SK-N-SH (cell line): ENCODE results near the gene MAP7. TPM values are rescaled to one million over a fixed set of nuclear protein-coding genes. Genes with fewer than 3 reads are reported as not detected.

Experiments
- CTCF ChIA-PET: fragments of 300-600, 350-600 bp; formaldehyde crosslinking; extraction: SDS; loops from one replicate; lab custom pipeline; 2021; lab: Yijun Ruan, JAX
- POLR2A ChIA-PET: fragments of 350-600 bp; sonication (Branson Sonifier 250); formaldehyde crosslinking; extraction: SDS; loops from one replicate; lab custom pipeline; 2020; ENCODE audit warnings: antibody characterized with exemption, inconsistent platforms; lab: Yijun Ruan, JAX
- DNase-seq: peaks from one replicate; pipeline ENCODE4 v3.0.0; 2012
- H2AFZ ChIP-seq: fragments of 200-600 bp; sonication (generic); 2 replicates; pipeline ENCODE4 v1.8.1; 2016; ENCODE audit warnings: antibody characterized with exemption, mild to moderate bottlenecking, low read depth
- H3F3A ChIP-seq: fragments of 200-600 bp; sonication (generic); replicated peaks from 2 replicates; pipeline ENCODE3; 2016; ENCODE audit warnings: antibody characterized with exemption, mild to moderate bottlenecking; ENCODE audit not compliant: insufficient read depth
- H3K27ac ChIP-seq, 2 experiments: fragments of 200-500 bp in 1 of 2; fragments of 200-600 bp in 1 of 2; sonication (Bioruptor generic) in 1 of 2; sonication (generic), shearing (Covaris generic) in 1 of 2; 2 replicates each; pipeline versions ENCODE4 v1.5.1 to v1.6.1; 2014 to 2016; ENCODE audit warnings: low read depth in 2 of 2, inconsistent platforms in 1 of 2, low read length in 1 of 2, mild to moderate bottlenecking in 1 of 2, mixed read lengths in 1 of 2
- H3K27me3 ChIP-seq: fragments of 200-600 bp; sonication (generic), shearing (Covaris generic); 2 replicates; pipeline ENCODE4 v1.6.1; 2016; ENCODE audit warnings: mixed run types; ENCODE audit not compliant: insufficient read depth
- H3K36me3 ChIP-seq, 2 experiments: fragments of 200-500 bp in 1 of 2; fragments of 200-600 bp in 1 of 2; sonication (Bioruptor generic) in 1 of 2; sonication (generic) in 1 of 2; replicated peaks in 1 of 2; 2 replicates each; pipeline versions ENCODE3 to v1.5.1; 2014 to 2016; ENCODE audit warnings: low read length in 1 of 2, mild to moderate bottlenecking in 1 of 2; ENCODE audit not compliant: insufficient read depth in 2 of 2, control insufficient read depth in 1 of 2
- H3K4me1 ChIP-seq, 2 experiments: fragments of 200-500 bp in 1 of 2; fragments of 200-600 bp in 1 of 2; sonication (Bioruptor generic) in 1 of 2; sonication (generic), shearing (Covaris generic) in 1 of 2; 2 replicates each; pipeline versions ENCODE4 v1.5.1 to v1.6.1; 2014 to 2016; ENCODE audit warnings: low read depth in 1 of 2, low read length in 1 of 2, mixed run types in 1 of 2; ENCODE audit not compliant: insufficient read depth in 2 of 2, control insufficient read depth in 1 of 2
- H3K4me2 ChIP-seq: fragments of 200-600 bp; sonication (generic), shearing (Covaris generic); 2 replicates; pipeline ENCODE4 v1.6.1; 2017; ENCODE audit warnings: mixed run types
- H3K4me3 ChIP-seq, 2 experiments: fragments of 200-500 bp in 1 of 2; fragments of 200-600 bp in 1 of 2; sonication (Bioruptor generic) in 1 of 2; sonication (generic), shearing (Covaris generic) in 1 of 2; 2 replicates each; pipeline versions ENCODE4 v1.5.1 to v1.8.1; 2014 to 2016; ENCODE audit warnings: low read depth in 2 of 2, inconsistent platforms in 1 of 2, low read length in 1 of 2, mild to moderate bottlenecking in 1 of 2, mixed read lengths in 1 of 2, moderate library complexity in 1 of 2
- H3K79me2 ChIP-seq: fragments of 200-600 bp; sonication (generic); 2 replicates; pipeline ENCODE4 v1.8.1; 2017; ENCODE audit warnings: mild to moderate bottlenecking; ENCODE audit not compliant: insufficient read depth
- H3K9ac ChIP-seq: fragments of 200-600 bp; sonication (generic); 2 replicates; pipeline ENCODE4 v1.6.1; 2017; ENCODE audit warnings: mixed run types
- H3K9me2 ChIP-seq: fragments of 200-600 bp; sonication (generic); 2 replicates; pipeline ENCODE4 v1.6.1; 2017; ENCODE audit warnings: mixed run types
- H3K9me3 ChIP-seq: fragments of 200-600 bp; sonication (generic); 2 replicates; pipeline ENCODE4 v1.6.1; 2017; ENCODE audit warnings: mixed run types, mild to moderate bottlenecking, moderate library complexity
- H4K20me1 ChIP-seq: fragments of 200-600 bp; sonication (generic); 2 replicates; pipeline ENCODE4 v1.6.1; 2017; ENCODE audit warnings: mild to moderate bottlenecking, mixed run types; ENCODE audit not compliant: insufficient read depth
- ELF1 ChIP-seq: IDR thresholded peaks from 2 replicates; pipeline ENCODE4 v1.4.0; 2012
- EP300 ChIP-seq, 2 experiments: IDR thresholded peaks; 2 replicates each; pipeline versions ENCODE4 v1.4.0 to v1.6.1; 2012; ENCODE audit warnings: borderline replicate concordance in 1 of 2, low read depth in 1 of 2, low read length in 1 of 2
- EZH2phosphoT487 ChIP-seq: fragments of 200-600 bp; sonication (generic); IDR thresholded peaks from 2 replicates; pipeline ENCODE4 v1.6.1; 2017; ENCODE audit warnings: low read depth, mixed run types, mild to moderate bottlenecking, antibody characterized with exemption, moderate library complexity, borderline replicate concordance
- FOXJ3 ChIP-seq: sonication (generic); formaldehyde crosslinking; IDR thresholded peaks from 2 replicates; pipeline ENCODE4 v1.5.1; 2020; ENCODE audit warnings: mild to moderate bottlenecking, missing genetic modification reagents
- FOXM1 ChIP-seq: IDR thresholded peaks from 2 replicates; pipeline ENCODE4 v1.4.0; 2012; ENCODE audit warnings: low read depth, mild to moderate bottlenecking
- GATA2 ChIP-seq: sonication (generic); formaldehyde crosslinking; IDR thresholded peaks from 2 replicates; pipeline ENCODE4 v1.5.0; 2020; ENCODE audit warnings: mild to moderate bottlenecking, missing genetic modification reagents
- IRF3 ChIP-seq: fragments of 150-350 bp; IDR thresholded peaks from 2 replicates; pipeline ENCODE4 v1.6.1; 2016; ENCODE audit warnings: mild to moderate bottlenecking, low read depth, low read length
- MAX ChIP-seq: IDR thresholded peaks from 2 replicates; pipeline ENCODE4 v1.4.0; 2012; ENCODE audit warnings: low read depth
- MEF2A ChIP-seq: IDR thresholded peaks from 2 replicates; pipeline ENCODE4 v1.4.0; 2012; ENCODE audit warnings: low read depth, borderline replicate concordance
- MXI1 ChIP-seq: IDR thresholded peaks from 2 replicates; pipeline ENCODE4 v1.6.1; 2012; ENCODE audit warnings: mild to moderate bottlenecking, low read depth, low read length, improper control_type of control experiment
- NFIC ChIP-seq: IDR thresholded peaks from 2 replicates; pipeline ENCODE4 v1.4.0; 2012; ENCODE audit warnings: borderline replicate concordance
- NRF1 ChIP-seq: IDR thresholded peaks from 2 replicates; pipeline ENCODE4 v1.6.1; 2012; ENCODE audit warnings: low read depth, mild to moderate bottlenecking, low read length
- PBX3 ChIP-seq: IDR thresholded peaks from 2 replicates; pipeline ENCODE4; 2012
- POLR2AphosphoS5 ChIP-seq: IDR thresholded peaks from 2 replicates; pipeline ENCODE4 v1.6.1; 2012; ENCODE audit warnings: low read depth, low read length
- RAD21 ChIP-seq: IDR thresholded peaks from 2 replicates; pipeline ENCODE4 v1.6.1; 2012; ENCODE audit warnings: mild to moderate bottlenecking, low read length
- RCOR1 ChIP-seq: fragments of 150-350 bp; IDR thresholded peaks from 2 replicates; pipeline ENCODE4 v1.6.1; 2017; ENCODE audit warnings: antibody characterized with exemption, low read length
- RFX5 ChIP-seq: IDR thresholded peaks from 2 replicates; pipeline ENCODE4 v1.6.1; 2012; ENCODE audit warnings: mild to moderate bottlenecking, improper control_type of control experiment, low read length
- SIN3A ChIP-seq: IDR thresholded peaks from 2 replicates; pipeline ENCODE4 v1.6.1; 2012; ENCODE audit warnings: low read depth, mild to moderate bottlenecking, low read length, moderate library complexity, borderline replicate concordance
- SMC3 ChIP-seq: IDR thresholded peaks from 2 replicates; pipeline ENCODE4 v1.6.1; 2012; ENCODE audit warnings: low read depth, low read length, improper control_type of control experiment
- TCF12 ChIP-seq: IDR thresholded peaks from 2 replicates; pipeline ENCODE4 v1.4.0; 2012
- TEAD4 ChIP-seq: IDR thresholded peaks from 2 replicates; pipeline ENCODE4 v1.4.0; 2012; ENCODE audit warnings: mild to moderate bottlenecking, borderline replicate concordance; ENCODE audit not compliant: insufficient read depth
- YY1 ChIP-seq: IDR thresholded peaks from 2 replicates; pipeline ENCODE4 v1.4.0; 2012; ENCODE audit warnings: low read depth, mild to moderate bottlenecking
- WGBS: methylation state at CpG from one replicate; pipeline ENCODE4 v1.1.6; 2017; ENCODE audit warnings: low lambda C conversion rate; 5-methylcytosine and 5-hydroxymethylcytosine counted together
- polyA plus RNA-seq, 3 experiments: library from polyadenylated mRNA; depleted of rRNA; stranded (reverse); fragments of >200 nt; gene quantifications; 2 replicates each; pipeline ENCODE4 v1.2.3, GENCODE V29; 2012
- TF ChIP-seq, protein P1 (sequence below): IDR thresholded peaks from 2 replicates; pipeline ENCODE4 v1.4.0; 2012; ENCODE audit warnings: low read depth, borderline replicate concordance

MAP7 gene
- polyA plus RNA-seq, 1 of the 3 experiments (the other 2 are of a cell fraction) = 0.76 TPM

GRCh38 chr6:136425793-136426192 is 124.4 kb downstream of the MAP7 start:
- POLR2A ChIA-PET = no interaction called here

DNA sequence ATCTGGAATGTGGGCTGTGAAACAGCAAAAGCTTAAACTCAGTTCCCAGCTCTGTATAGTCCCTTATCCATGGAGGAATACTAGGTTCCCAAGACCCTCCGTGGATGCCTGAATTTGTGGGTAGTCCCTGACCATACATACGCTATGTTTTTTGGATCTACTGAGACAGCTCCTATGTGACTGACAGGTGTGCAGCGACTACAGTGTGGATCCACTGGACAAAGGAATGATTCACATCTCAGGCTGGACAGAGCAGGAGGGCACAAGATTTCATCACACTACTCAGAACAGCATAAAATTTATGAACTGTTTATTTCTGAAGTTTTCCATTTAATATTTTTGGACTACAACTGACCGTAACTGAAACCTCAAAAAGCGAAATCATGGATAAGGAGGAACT is 125.3 kb downstream of the MAP7 start:
- DNase-seq = no peak
- Histone ChIP-seq H3K9me3 (no peaks in the 10 kb centered on the region), H3K27me3 (no peaks in the 10 kb centered on the region), H3K4me2 (no peak overlapping the region), H2AFZ (no peak overlapping the region), H3K27ac (no peak overlapping the region), H3K4me3 (no peak overlapping the region), H3K9me2 (no peaks in the 10 kb centered on the region), H3K9ac (no peak overlapping the region), H4K20me1 (no peaks in the 10 kb centered on the region), H3K79me2 (no peaks in the 10 kb centered on the region), H3K4me1 (peaks cover 0 to 12% of the 10 kb centered on the region in 2 experiments; a peak in 2 of 4 replicates), H3F3A (no peaks in the 10 kb centered on the region), H3K36me3 (no peaks in the 10 kb centered on the region)
- ChIA-PET POLR2A (no interaction called here), CTCF (interaction anchor here (1.1 to 1.9 kb wide), 2 partner anchors 21 to 104 kb away, joined by 3 to 4 read pairs; no protein-coding TSS in a partner anchor)
- 82% methylated on average over 5 of the region's 5 CpGs for WGBS
- TF ChIP-seq TCF12 (no peak), MEF2A (no peak), EP300 (IDR thresholded peaks at IDR 0.05; ENCODE audit: borderline replicate concordance in 1 of 2, low read depth in 1 of 2, low read length in 1 of 2) (no peak), FOXM1 (no peak), EZH2phosphoT487 (no peak), RAD21 (no peak), RFX5 (no peak), FOXJ3 (no peak), NFIC (no peak), YY1 (no peak), RCOR1 (no peak), POLR2AphosphoS5 (no peak), SIN3A (no peak), PBX3 (no peak), MAX (no peak)
- TF ChIP-seq, protein P1, sequence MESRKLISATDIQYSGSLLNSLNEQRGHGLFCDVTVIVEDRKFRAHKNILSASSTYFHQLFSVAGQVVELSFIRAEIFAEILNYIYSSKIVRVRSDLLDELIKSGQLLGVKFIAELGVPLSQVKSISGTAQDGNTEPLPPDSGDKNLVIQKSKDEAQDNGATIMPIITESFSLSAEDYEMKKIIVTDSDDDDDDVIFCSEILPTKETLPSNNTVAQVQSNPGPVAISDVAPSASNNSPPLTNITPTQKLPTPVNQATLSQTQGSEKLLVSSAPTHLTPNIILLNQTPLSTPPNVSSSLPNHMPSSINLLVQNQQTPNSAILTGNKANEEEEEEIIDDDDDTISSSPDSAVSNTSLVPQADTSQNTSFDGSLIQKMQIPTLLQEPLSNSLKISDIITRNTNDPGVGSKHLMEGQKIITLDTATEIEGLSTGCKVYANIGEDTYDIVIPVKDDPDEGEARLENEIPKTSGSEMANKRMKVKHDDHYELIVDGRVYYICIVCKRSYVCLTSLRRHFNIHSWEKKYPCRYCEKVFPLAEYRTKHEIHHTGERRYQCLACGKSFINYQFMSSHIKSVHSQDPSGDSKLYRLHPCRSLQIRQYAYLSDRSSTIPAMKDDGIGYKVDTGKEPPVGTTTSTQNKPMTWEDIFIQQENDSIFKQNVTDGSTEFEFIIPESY = no peak

More at GRCh38 chr6:136425793-136426192, 124.4 kb downstream of the MAP7 start:
- H3K79me2 ChIP-seq = no peaks in the 10 kb centered on the region
- no peak overlapping the region for H3K4me2 ChIP-seq
- WGBS = 65% methylated on average over 4 of the region's 4 CpGs
- no peak overlapping the region for H2AFZ ChIP-seq
- H3K27ac ChIP-seq = no peak overlapping the region
- H3K4me1 ChIP-seq = peaks cover 0 to 4% of the 10 kb centered on the region in 2 experiments; a peak in 2 of 4 replicates
- CTCF ChIA-PET = interaction anchor here (1.1 to 1.9 kb wide), 3 partner anchors 22 to 103 kb away, joined by 3 to 5 read pairs (median 4); no protein-coding TSS in a partner anchor
- H3K9ac ChIP-seq = no peak overlapping the region
- H3K4me3 ChIP-seq = no peak overlapping the region
- H4K20me1 ChIP-seq = no peaks in the 10 kb centered on the region
- no peaks in the 10 kb centered on the region for H3K9me2 ChIP-seq
- TF ChIP-seq NRF1 (no peak), IRF3 (no peak), SMC3 (no peak), TEAD4 (no peak), EP300 (IDR thresholded peaks at IDR 0.05; ENCODE audit: borderline replicate concordance in 1 of 2, low read depth in 1 of 2, low read length in 1 of 2) (no peak), MAX (no peak), ELF1 (no peak), FOXJ3 (no peak), MXI1 (no peak), YY1 (no peak), GATA2 (CRISPR knock-in tag) (no peak)
- no peaks in the 10 kb centered on the region for H3K36me3 ChIP-seq
- no peaks in the 10 kb centered on the region for H3F3A ChIP-seq
- H3K9me3 ChIP-seq = no peaks in the 10 kb centered on the region
- no peaks in the 10 kb centered on the region for H3K27me3 ChIP-seq
- DNase-seq = no peak
